Skin epidermis (tissue), 12 donors: Measurements from ENCODE around the gene SREK1.
"Not testable (repeated sequence)": the region's sequence is repeated elsewhere in the genome, so short reads cannot be mapped to it uniquely, and the experiment has no call there.

Source experiments
- H3K27ac ChIP-seq, 21 experiments: fragments of 200-600 bp; sonication (generic) in 11 of 21; one replicate each; pipeline ENCODE4 v1.5.0; 2020; ENCODE audit warnings: mild to moderate bottlenecking in 3 of 21, inconsistent platforms in 2 of 21, moderate library complexity in 2 of 21
- H3K4me3 ChIP-seq, 7 experiments: fragments of 200-600 bp; sonication (generic) in 2 of 7; one replicate each; pipeline ENCODE4 v1.5.0; 2020; ENCODE audit warnings: inconsistent platforms in 2 of 7, mild to moderate bottlenecking in 2 of 7, moderate library complexity in 1 of 7

Gene SREK1

GRCh38 chr5:66144074-66144833, at the start of gene SREK1:
Gene SREK1 (plus strand): TSS chr5:66144300. CDS start chr5:66144377, 77 bp downstream.
- peak within 1 kb of the TSS; percentile 94 to 100 (median 98) for H3K27ac ChIP-seq
- peak within 1 kb of the TSS; percentile 67 to 83 (median 74) for H3K4me3 ChIP-seq

GRCh38 chr5:66100851-66101250, 43.2 kb upstream of the SREK1 start:
- Histone ChIP-seq H3K4me3 (no peak overlapping the region), H3K27ac (no peak overlapping the region)

- Histone ChIP-seq H3K4me3 (no peak overlapping the region), H3K27ac (no peak overlapping the region)
These were observed 30.9 kb upstream of the SREK1 start for GRCh38 chr5:66113160-66113559.

- no peak overlapping the region for H3K27ac ChIP-seq
- no peak overlapping the region for H3K4me3 ChIP-seq
These were observed 25.8 kb upstream of the SREK1 start for GRCh38 chr5:66118304-66118703.

- no peak overlapping the region for H3K4me3 ChIP-seq
- no peak overlapping the region for H3K27ac ChIP-seq
These were observed 21.6 kb upstream of the SREK1 start for GRCh38 chr5:66122379-66123034.

GRCh38 chr5:66129144-66129543, 15.0 kb upstream of the SREK1 start:
- no peak overlapping the region for H3K4me3 ChIP-seq
- H3K27ac ChIP-seq, result no peak overlapping the region

GRCh38 chr5:66130493-66130892, 13.6 kb upstream of the SREK1 start:
- H3K27ac ChIP-seq, result no peak overlapping the region
- H3K4me3 ChIP-seq, result no peak overlapping the region

- H3K4me3 ChIP-seq, result no peak overlapping the region
- no peak overlapping the region for H3K27ac ChIP-seq
These were observed 9.7 kb upstream of the SREK1 start for GRCh38 chr5:66134407-66134861.

- no peak overlapping the region for H3K27ac ChIP-seq
These were observed 8.0 kb upstream of the SREK1 start for GRCh38 chr5:66136053-66136452.

GRCh38 chr5:66136944-66137343, 7.2 kb upstream of the SREK1 start:
- H3K27ac ChIP-seq, H3K4me3 ChIP-seq: not testable (repeated sequence)

More at GRCh38 chr5:66136053-66136452, 8.0 kb upstream of the SREK1 start:
- no peak overlapping the region for H3K4me3 ChIP-seq

GRCh38 chr5:66138637-66139317, 5.3 kb upstream of the SREK1 start:
- Histone ChIP-seq H3K4me3 (no peak overlapping the region), H3K27ac (no peak overlapping the region)

GRCh38 chr5:66139318-66139712, 4.8 kb upstream of the SREK1 start:
- no peak overlapping the region for H3K27ac ChIP-seq
- H3K4me3 ChIP-seq, result no peak overlapping the region

- Histone ChIP-seq H3K27ac (no peak overlapping the region), H3K4me3 (no peak overlapping the region)
These were observed 1.7 kb upstream of the SREK1 start for GRCh38 chr5:66142417-66142816.

- H3K27ac ChIP-seq, result peak overlapping the region; percentile 94 to 100 (median 98)
- H3K4me3 ChIP-seq, result peak overlapping the region; percentile 67 to 83 (median 74)
These were observed 527 bp upstream of the SREK1 start for GRCh38 chr5:66143473-66144073.

GRCh38 chr5:66144834-66145390, 812 bp downstream of the SREK1 start:
- Histone ChIP-seq H3K27ac (peak overlapping the region; percentile 94 to 100 (median 98)), H3K4me3 (peak overlapping the region; percentile 67 to 83 (median 74))

- peak overlapping the region in 14 of 21 experiments; percentile 19 to 100 (median 98) for H3K27ac ChIP-seq
- H3K4me3 ChIP-seq, result peak overlapping the region; percentile 67 to 83 (median 74)
These were observed 1.6 kb downstream of the SREK1 start for GRCh38 chr5:66145737-66146136.

GRCh38 chr5:66149950-66150349, 5.8 kb downstream of the SREK1 start:
- H3K4me3 ChIP-seq, result no peak overlapping the region
- H3K27ac ChIP-seq, result no peak overlapping the region

- no peak overlapping the region for H3K27ac ChIP-seq
- H3K4me3 ChIP-seq, result no peak overlapping the region
These were observed 6.9 kb downstream of the SREK1 start for GRCh38 chr5:66151030-66151429.

GRCh38 chr5:66151491-66151890, 7.4 kb downstream of the SREK1 start:
- Histone ChIP-seq H3K27ac (no peak overlapping the region), H3K4me3 (no peak overlapping the region)

GRCh38 chr5:66157046-66157445, 12.9 kb downstream of the SREK1 start:
- H3K27ac ChIP-seq, result no peak overlapping the region
- no peak overlapping the region for H3K4me3 ChIP-seq
